Subcutaneous adipose tissue (tissue), 4 donors: ENCODE data around the gene CEP72. TPM values are rescaled to one million over a fixed set of nuclear protein-coding genes. Genes with fewer than 3 reads are reported as not detected.
"Not testable (repeated sequence)": the region's sequence is repeated elsewhere in the genome, so short reads cannot be mapped to it uniquely, and the experiment has no call there.

Experiments used
- CTCF ChIP-seq: fragments of 450-650 bp; IDR thresholded peaks from one replicate; pipeline ENCODE4 v1.5.1; 2016; ENCODE audit warnings: low read depth, mild to moderate bottlenecking, control low read depth, antibody characterized with exemption, moderate library complexity
- total RNA-seq, 4 donors: library from RNA; depleted of rRNA; stranded (reverse); fragments of >200 nt; gene quantifications; one replicate each; pipeline ENCODE4 v1.1.0, GENCODE V29; 2016

The CEP72 gene
- total RNA-seq, 4 donors from 2014 or later: 1.8 to 5.3 (median 2.9) TPM

DNA sequence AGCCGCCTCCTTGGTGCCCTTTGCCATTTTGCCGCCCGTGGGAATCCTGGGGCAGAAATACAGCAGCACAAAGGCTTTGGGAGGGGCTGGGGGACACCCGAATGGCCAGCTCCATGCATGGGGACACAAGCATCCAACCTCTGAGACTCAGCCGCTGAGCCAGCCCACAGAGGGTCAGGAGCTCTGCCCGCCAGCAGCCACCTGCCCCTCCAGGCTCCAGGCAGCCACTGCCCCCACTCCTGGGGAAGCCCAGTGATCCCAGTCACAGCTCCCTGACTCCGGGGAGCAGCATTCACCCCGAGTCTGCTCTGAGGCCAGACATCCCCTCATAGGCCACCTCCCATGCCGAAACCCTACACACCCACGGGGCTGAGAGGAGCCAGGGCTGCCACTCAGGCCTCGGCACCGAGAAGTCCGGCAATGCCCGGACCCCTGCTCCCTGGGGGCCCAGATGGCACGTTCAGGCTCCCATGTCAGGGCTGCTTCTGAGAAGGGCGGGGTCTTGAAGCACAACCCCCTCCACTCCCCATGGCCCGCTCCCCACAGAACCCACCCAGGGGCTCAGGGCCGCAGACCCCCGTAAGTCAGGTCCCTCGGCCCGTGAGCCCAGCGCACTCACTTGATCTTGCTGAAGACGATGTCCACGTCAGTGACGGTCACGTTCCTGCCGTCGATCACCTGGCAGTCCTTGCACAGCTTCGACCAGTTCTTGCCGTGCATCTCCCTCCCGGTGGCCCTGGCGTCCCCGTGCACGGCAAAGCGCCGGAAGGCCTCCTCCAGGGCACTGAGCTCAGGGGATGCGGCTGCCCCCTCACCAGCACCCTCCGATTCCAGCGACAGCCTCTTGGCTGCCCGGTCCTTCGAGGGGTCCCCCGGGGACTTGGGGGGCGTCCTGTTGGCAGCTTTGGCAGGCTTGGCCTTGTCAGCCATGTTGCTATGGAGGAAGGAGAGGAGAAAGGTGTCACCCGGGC lies 65.3 kb downstream of the CEP72 start:
- no peak for TF ChIP-seq CTCF

DNA sequence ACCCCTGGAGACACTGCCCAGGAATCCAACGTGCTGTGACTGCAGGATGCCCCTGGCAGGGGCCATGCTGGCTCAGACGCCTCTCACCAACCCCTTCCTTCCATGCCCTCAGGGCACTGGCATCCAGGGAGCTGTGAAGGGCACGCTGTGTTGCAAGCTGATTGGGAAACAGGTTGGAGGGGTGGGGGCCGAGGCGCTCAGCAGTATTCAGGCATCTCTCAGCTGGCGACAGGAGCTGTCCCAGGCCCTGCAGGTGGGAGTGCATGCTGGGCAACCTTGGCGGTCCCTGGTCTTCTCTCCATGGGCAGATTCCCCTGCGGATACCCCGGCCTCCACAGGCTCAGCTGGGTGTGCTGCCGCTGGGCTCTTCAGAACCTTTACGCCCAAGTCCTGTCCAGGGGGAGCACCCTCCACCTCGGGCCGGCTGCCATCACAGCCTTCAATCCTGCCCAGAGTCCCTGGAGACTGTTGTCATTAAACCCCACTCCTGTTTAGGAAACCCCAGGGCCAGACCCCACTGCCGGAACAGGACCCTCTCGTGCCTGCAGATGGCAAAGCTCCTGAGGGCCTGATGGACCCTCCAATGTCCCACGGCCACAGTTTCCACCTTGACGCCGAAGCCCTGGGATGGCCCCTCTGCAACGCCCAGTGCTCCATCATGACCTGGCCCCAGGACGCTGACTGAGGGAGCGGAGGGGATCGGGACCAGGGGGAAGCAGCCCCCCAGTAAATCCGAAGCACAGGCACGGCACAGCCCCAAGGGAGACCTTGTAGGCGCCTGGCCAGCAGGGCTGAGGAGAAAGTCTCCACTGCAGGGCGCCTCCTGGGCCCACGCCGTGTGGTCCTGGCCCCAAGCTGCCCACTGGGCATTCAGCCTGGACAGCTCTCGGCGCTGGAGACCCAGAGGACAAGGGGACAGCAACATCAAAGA lies 71.7 kb downstream of the CEP72 start:
- no peak for TF ChIP-seq CTCF

DNA sequence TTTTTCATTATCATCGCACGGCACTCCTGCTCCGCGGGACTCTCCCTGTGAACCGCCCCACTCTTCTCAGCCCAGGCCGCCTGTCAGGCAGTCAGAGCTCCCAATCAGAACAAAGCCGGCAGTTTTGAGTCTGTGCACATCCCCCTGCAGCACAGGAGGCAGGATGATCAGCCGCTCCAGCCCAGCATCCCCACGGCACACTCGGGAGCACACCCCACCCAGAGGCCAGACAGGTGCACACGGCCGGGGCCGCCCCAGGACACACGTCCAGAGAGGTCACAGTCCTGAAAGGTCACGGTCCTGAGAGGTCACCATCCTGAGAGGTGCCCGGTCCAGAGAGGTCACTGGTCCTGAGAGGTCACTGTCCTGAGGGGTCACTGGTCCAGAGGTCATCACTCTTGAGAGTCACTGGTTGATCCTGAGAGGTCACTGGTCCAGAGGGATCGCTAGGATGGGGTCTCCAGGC lies 72.6 kb downstream of the CEP72 start:
- no peak for TF ChIP-seq CTCF

GRCh38 chr5:685262-686171 lies 73.4 kb downstream of the CEP72 start:
- TF ChIP-seq CTCF: no peak

DNA sequence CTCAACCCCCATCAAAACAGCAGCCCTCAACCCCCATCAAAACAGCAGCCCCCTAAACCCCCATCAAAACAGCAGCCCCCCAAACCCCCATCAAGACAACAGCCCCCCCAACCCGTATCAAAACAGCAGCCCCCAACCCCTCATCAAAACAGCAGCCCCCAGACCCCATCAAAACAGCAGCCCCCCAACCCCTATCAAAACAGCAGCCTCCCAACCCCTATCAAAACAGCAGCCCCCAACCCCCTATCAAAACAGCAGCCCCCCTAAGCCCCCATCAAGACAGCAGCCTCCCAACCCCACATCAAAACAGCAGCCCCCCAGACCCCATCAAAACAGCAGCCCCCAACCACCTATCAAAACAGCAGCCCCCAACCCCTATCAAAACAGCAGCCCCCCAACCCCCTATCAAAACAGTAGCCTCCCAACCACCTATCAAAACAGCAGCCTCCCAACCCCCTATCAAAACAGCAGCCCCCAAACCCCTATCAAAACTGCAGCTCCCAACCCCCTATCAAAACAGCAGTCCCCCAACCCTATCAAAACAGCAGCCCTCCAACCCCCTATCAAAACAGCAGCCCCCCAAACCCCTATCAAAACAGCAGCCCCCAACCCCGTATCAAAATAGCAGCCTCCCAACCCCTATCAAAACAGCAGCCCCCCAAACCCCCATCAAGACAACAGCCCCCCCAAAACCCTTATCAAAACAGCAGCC lies 79.8 kb downstream of the CEP72 start:
- TF ChIP-seq CTCF: no peak

- not testable (repeated sequence) for TF ChIP-seq CTCF
Measured at GRCh38 chr5:693271-694041, 81.3 kb downstream of the CEP72 start, which contains the start of gene TPPP. TSS of gene TPPP (minus strand) at chr5:693352. CDS start at chr5:678060, 15,292 bp downstream.
